Nephron (organoid): Measurements from ENCODE around the gene ST6GALNAC3.
A peak's percentile ranks its signal among the peaks of the same experiment; 100 is the strongest.

Experiments used
- H3K27ac Mint-ChIP-seq, 3 experiments: 2 replicates each; pipeline ENCODE4 v1.8.0; 2020; ENCODE audit warnings: mixed read lengths in 3 of 3, mild to moderate bottlenecking in 2 of 3, moderate library complexity in 1 of 3
- H3K27me3 Mint-ChIP-seq: 2 replicates; pipeline ENCODE4 v1.8.0; 2021; ENCODE audit warnings: low read depth, mild to moderate bottlenecking, moderate library complexity, mixed read lengths
- H3K36me3 Mint-ChIP-seq: 2 replicates; pipeline ENCODE4 v1.8.0; 2020; ENCODE audit warnings: low read depth, mixed read lengths
- H3K4me1 Mint-ChIP-seq: 2 replicates; pipeline ENCODE4 v1.8.0; 2020; ENCODE audit warnings: mixed read lengths
- H3K4me3 Mint-ChIP-seq, 3 experiments: 2 replicates each; pipeline ENCODE4 v1.8.0; 2020; ENCODE audit warnings: mild to moderate bottlenecking in 3 of 3, mixed read lengths in 3 of 3, moderate library complexity in 2 of 3
- H3K9me3 Mint-ChIP-seq: 2 replicates; pipeline ENCODE4 v1.8.0; 2020; ENCODE audit warnings: mixed read lengths
- TF ChIP-seq, protein P1 (sequence below), 3 experiments: fragments of 200-600 bp; sonication (generic); IDR thresholded peaks; one replicate each; pipeline ENCODE4 v1.5.0; 2021; ENCODE audit warnings: antibody characterized with exemption in 3 of 3; ENCODE audit not compliant: unreplicated experiment in 3 of 3

The ST6GALNAC3 gene

DNA sequence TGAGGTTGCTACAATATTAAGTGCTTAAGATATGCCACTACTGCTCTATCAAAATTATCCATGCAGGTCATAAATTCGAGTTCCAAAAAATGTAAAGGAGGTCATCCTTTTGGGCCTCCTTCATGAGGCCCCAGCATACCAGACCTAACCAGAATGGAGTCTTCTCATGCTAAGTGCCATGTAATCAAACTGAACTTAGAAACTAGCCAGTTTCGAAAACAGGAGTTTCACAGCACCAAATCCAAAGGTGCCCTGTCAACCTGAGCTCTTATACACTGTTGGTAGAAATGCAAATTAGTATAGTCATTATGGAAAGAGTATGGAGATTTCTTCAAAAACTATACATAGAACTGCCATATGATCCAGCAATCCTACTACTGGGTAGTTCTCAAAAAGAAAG is 320.5 kb downstream of the ST6GALNAC3 start:
- no peaks in the 10 kb centered on the region for H3K9me3 Mint-ChIP-seq
- no peak overlapping the region for H3K27ac Mint-ChIP-seq
- peaks cover 5% of the 10 kb centered on the region for H3K4me1 Mint-ChIP-seq
- H3K4me3 Mint-ChIP-seq: no peak overlapping the region
- no peaks in the 10 kb centered on the region for H3K36me3 Mint-ChIP-seq
- TF ChIP-seq, protein P1, sequence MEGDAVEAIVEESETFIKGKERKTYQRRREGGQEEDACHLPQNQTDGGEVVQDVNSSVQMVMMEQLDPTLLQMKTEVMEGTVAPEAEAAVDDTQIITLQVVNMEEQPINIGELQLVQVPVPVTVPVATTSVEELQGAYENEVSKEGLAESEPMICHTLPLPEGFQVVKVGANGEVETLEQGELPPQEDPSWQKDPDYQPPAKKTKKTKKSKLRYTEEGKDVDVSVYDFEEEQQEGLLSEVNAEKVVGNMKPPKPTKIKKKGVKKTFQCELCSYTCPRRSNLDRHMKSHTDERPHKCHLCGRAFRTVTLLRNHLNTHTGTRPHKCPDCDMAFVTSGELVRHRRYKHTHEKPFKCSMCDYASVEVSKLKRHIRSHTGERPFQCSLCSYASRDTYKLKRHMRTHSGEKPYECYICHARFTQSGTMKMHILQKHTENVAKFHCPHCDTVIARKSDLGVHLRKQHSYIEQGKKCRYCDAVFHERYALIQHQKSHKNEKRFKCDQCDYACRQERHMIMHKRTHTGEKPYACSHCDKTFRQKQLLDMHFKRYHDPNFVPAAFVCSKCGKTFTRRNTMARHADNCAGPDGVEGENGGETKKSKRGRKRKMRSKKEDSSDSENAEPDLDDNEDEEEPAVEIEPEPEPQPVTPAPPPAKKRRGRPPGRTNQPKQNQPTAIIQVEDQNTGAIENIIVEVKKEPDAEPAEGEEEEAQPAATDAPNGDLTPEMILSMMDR (IDR thresholded peaks at IDR 0.05; ENCODE audit: unreplicated experiment in 3 of 3): no peak
- no peaks in the 10 kb centered on the region for H3K27me3 Mint-ChIP-seq

DNA sequence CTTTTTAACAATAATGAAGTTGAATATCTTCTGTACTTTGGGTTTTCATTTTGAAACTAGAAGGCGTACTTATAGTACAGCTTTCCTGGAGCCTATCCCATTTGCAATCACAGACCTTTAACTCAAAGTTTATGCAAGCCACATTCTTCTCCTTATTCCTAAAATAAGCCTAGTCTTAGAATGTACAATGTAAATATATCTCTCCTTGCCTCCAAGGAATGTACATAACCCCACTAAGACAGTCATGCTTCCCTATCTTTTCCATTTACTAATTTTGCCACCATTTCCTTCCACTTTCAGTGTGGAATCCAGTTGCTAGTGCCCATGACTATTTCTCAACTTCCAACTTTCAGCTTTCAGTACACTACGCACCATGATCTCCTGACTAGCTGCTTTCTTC is 327.6 kb downstream of the ST6GALNAC3 start:
- Mint-ChIP-seq H3K4me1 (no peaks in the 10 kb centered on the region), H3K27me3 (no peaks in the 10 kb centered on the region), H3K27ac (no peak overlapping the region), H3K9me3 (peaks cover 13% of the 10 kb centered on the region), H3K36me3 (peaks cover 7% of the 10 kb centered on the region), H3K4me3 (no peak overlapping the region)
- TF ChIP-seq, protein P1 (IDR thresholded peaks at IDR 0.05; ENCODE audit: unreplicated experiment in 3 of 3): no peak

DNA sequence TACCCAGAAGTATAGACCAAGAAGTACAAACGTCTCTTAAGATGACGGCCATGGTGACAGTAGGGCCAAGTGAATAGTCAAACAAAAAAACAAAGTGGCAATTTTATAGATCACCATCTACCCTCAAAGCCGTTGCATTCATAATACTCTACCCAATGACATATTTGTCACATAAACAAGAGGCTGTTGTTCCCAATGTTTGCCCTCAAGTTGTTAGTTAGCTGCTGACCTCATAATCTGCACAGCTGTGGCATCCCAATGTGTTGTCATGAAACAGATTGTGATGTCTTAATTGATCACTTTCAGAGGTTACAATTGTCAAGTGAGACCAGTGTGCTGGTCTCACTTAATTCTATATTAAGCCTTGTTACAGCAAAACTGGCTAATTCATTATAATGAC is 333.8 kb downstream of the ST6GALNAC3 start:
- H3K36me3 Mint-ChIP-seq: peaks cover 12% of the 10 kb centered on the region
- peaks cover 15% of the 10 kb centered on the region for H3K4me1 Mint-ChIP-seq
- TF ChIP-seq, protein P1 (IDR thresholded peaks at IDR 0.05; ENCODE audit: unreplicated experiment in 3 of 3): no peak
- no peak overlapping the region for H3K4me3 Mint-ChIP-seq
- no peak overlapping the region for H3K27ac Mint-ChIP-seq
- no peaks in the 10 kb centered on the region for H3K27me3 Mint-ChIP-seq
- H3K9me3 Mint-ChIP-seq: no peaks in the 10 kb centered on the region

DNA sequence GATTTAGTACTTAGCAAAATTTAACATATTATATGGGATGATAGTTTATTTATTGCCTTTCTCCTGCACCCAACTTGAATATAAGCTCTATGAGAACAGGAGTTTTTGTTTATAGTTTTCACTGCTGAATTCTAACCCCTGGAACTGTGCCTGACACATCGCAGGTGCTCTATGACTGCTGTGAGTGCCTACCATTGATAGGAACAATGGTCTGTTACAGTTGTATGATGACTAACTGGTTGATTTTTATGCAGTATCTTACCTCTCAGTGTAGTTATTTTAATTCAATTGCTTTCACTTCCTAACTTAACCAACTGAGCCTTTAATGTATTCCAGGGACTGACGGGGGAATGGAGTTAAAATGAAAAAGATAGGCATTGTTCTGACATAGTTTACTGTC is 336.0 kb downstream of the ST6GALNAC3 start:
- Mint-ChIP-seq H3K36me3 (peaks cover 12% of the 10 kb centered on the region), H3K9me3 (no peaks in the 10 kb centered on the region), H3K4me3 (no peak overlapping the region), H3K4me1 (peaks cover 15% of the 10 kb centered on the region), H3K27me3 (no peaks in the 10 kb centered on the region), H3K27ac (peak overlapping the region in 1 of 3 experiments; percentile 2)
- TF ChIP-seq, protein P1 (IDR thresholded peaks at IDR 0.05; ENCODE audit: unreplicated experiment in 3 of 3): no peak

DNA sequence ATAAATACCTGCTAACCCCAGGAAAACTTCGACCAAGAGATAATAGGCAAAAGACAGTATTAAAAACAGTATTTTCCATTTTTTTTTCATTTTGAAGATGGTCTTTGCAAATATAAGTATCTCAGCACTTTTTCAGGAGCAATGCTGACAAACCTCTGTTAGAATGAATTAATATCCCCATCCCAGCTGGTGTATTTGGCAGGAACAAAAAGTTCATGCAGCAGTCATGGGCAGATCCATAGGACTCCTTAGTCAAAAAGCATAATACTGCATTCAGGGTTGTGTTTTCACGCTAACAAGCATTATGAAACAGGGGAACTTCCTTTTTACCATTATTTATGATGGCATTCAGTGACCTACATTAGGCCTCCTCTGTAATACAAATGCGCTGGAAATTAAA is 344.0 kb downstream of the ST6GALNAC3 start:
- Mint-ChIP-seq H3K36me3 (no peaks in the 10 kb centered on the region), H3K27me3 (no peaks in the 10 kb centered on the region), H3K9me3 (no peaks in the 10 kb centered on the region), H3K4me1 (peaks cover 42% of the 10 kb centered on the region), H3K27ac (peak overlapping the region; percentile 84 to 97 (median 92)), H3K4me3 (peak overlapping the region in 1 of 3 experiments; percentile 3)
- TF ChIP-seq, protein P1 (IDR thresholded peaks at IDR 0.05; ENCODE audit: unreplicated experiment in 3 of 3): no peak

DNA sequence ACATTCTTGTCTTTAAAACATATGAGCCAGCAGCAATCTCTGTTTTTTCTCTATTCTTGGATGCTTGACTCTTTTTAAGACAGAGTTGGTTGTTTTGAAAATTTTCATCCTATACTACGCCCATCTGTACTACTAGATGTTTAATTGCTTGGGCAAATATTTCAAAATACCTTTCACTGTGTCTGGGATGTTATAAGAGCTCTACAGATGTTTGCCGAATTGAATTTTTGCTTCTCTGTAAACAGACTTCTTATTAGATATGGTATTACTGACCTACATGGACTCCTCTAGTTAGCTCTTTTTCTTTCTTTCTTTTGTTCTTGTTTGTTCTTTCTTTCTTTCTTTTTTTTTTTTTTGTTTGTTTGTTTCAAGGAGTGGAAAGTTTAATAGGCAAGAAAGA is 345.1 kb downstream of the ST6GALNAC3 start:
- Mint-ChIP-seq H3K27me3 (no peaks in the 10 kb centered on the region), H3K36me3 (no peaks in the 10 kb centered on the region), H3K4me3 (no peak overlapping the region), H3K9me3 (no peaks in the 10 kb centered on the region), H3K27ac (peak overlapping the region; percentile 84 to 97 (median 92)), H3K4me1 (peaks cover 43% of the 10 kb centered on the region)
- TF ChIP-seq, protein P1 (IDR thresholded peaks at IDR 0.05; ENCODE audit: unreplicated experiment in 3 of 3): no peak
